Caco-2 (cell line): ENCODE results near the gene CCNQ. TPM values are rescaled to one million over a fixed set of nuclear protein-coding genes. Genes with fewer than 3 reads are reported as not detected.

Source experiments
- BruUV-seq: library from RNA; stranded (reverse); fragments of 400-500 nt; replicated peaks from 2 replicates; lab custom pipeline; 2021; lab: Mats Ljungman, UMichigan
- CTCF ChIA-PET: fragments of 300-600 bp; sonication (Branson Sonifier 250); formaldehyde crosslinking; loops from one replicate; lab custom pipeline; 2022; ENCODE audit warnings: antibody characterized with exemption; lab: Charles Lee
- POLR2A ChIA-PET: fragments of 300-600 bp; sonication (Branson Sonifier 250); formaldehyde crosslinking; loops from one replicate; lab custom pipeline; 2022; ENCODE audit warnings: antibody characterized with exemption; lab: Charles Lee
- DNase-seq, 2 experiments: peaks; one replicate each; pipeline versions ENCODE4 v3.0.0 to v3.0.0-alpha.2; 2020 to 2022
- H3K27me3 ChIP-seq: replicated peaks from 2 replicates; pipeline ENCODE4 v1.6.0; 2011; ENCODE audit warnings: low read length; ENCODE audit not compliant: control insufficient read depth, insufficient read depth
- H3K36me3 ChIP-seq: 2 replicates; pipeline ENCODE4 v1.5.1; 2011; ENCODE audit warnings: low read length; ENCODE audit not compliant: control insufficient read depth, insufficient read depth
- H3K4me1 ChIP-seq: fragments of 250-450 bp; sonication (Bioruptor Pico); 2 replicates; pipeline ENCODE4 v1.5.1; 2020; ENCODE audit warnings: mild to moderate bottlenecking
- H3K4me3 ChIP-seq: 2 replicates; pipeline ENCODE4 v1.5.1; 2011; ENCODE audit warnings: low read depth, mild to moderate bottlenecking, control low read depth, low read length
- H3K9me3 ChIP-seq: fragments of 250-450 bp; sonication (Bioruptor Pico); 2 replicates; pipeline ENCODE4 v1.5.1; 2020; ENCODE audit warnings: mild to moderate bottlenecking, moderate library complexity
- H3K27ac Mint-ChIP-seq: one replicate; pipeline ENCODE4 v1.8.0; 2022; ENCODE audit warnings: mixed read lengths; ENCODE audit not compliant: unreplicated experiment
- H3K27me3 Mint-ChIP-seq: one replicate; pipeline ENCODE4 v1.8.0; 2022; ENCODE audit warnings: mixed read lengths; ENCODE audit not compliant: insufficient read depth, unreplicated experiment
- H3K36me3 Mint-ChIP-seq: one replicate; pipeline ENCODE4 v1.8.0; 2022; ENCODE audit warnings: mild to moderate bottlenecking, mixed read lengths; ENCODE audit not compliant: insufficient read depth, unreplicated experiment
- H3K4me1 Mint-ChIP-seq: one replicate; pipeline ENCODE4 v1.8.0; 2022; ENCODE audit warnings: low read depth, mixed read lengths; ENCODE audit not compliant: unreplicated experiment
- H3K4me3 Mint-ChIP-seq: one replicate; pipeline ENCODE4 v1.8.0; 2022; ENCODE audit warnings: mild to moderate bottlenecking, moderate library complexity, mixed read lengths; ENCODE audit not compliant: unreplicated experiment
- H3K9me3 Mint-ChIP-seq: one replicate; pipeline ENCODE4 v1.8.0; 2022; ENCODE audit warnings: mixed read lengths; ENCODE audit not compliant: unreplicated experiment
- intact Hi-C: fragments of 100-400 bp; cut with micrococcal nuclease; formaldehyde crosslinking; loops from one replicate; pipeline ENCODE4 v1.10.0; 2022; ENCODE audit not compliant: unreplicated experiment
- total RNA-seq: library from RNA; stranded (reverse); gene quantifications from 2 replicates; pipeline ENCODE4 v1.2.3, GENCODE V29; 2022
- TF ChIP-seq, protein P1 (sequence below), 2 experiments: fragments of 200-600 bp in 1 of 2; IDR thresholded peaks; 1 replicate in 1 of 2; 2 replicates in 1 of 2; pipeline versions ENCODE4 v1.5.1 to v1.8.0; 2011 to 2022; ENCODE audit warnings: antibody characterized with exemption in 1 of 2, control low read depth in 1 of 2, inconsistent platforms in 1 of 2, low read depth in 1 of 2, low read length in 1 of 2, mild to moderate bottlenecking in 1 of 2, moderate library complexity in 1 of 2; ENCODE audit not compliant: insufficient read depth in 1 of 2, severe bottlenecking in 1 of 2, unreplicated experiment in 1 of 2

The CCNQ gene
- total RNA-seq, 1 experiment from 2014 or later = 23.8 TPM

DNA sequence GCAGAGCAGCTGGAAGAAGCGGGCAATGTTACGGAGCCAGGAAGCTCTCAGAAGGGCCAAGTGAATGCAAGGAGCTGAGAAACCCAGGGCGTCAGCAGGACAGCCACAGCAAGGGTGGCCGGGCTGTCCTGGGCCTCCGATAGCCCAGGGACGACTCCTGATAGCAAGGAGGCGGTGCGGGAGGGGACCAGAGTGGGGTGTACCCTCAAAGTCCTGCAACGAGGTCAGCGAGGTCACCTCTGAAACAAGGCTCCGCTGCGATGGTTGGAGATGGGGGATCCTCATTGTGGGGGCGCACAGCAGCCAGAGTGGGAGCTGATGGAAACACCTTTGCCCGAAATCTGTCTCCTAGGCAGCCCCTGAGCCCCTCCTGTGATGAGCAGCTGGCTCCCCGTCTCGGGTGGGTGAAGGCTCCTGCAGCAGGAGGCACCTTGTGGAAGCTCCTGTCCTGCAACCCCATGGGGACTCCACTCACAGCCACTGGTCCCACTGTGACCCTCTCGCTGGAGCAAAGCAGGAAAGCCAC lies 4.3 kb upstream of the CCNQ start:
- CTCF ChIA-PET = interaction anchor here (0.6 kb wide), 1 partner anchor 102 kb away, joined by 3 read pairs; no protein-coding TSS in a partner anchor
- intact Hi-C loops = no loop called here
- TF ChIP-seq, protein P1, sequence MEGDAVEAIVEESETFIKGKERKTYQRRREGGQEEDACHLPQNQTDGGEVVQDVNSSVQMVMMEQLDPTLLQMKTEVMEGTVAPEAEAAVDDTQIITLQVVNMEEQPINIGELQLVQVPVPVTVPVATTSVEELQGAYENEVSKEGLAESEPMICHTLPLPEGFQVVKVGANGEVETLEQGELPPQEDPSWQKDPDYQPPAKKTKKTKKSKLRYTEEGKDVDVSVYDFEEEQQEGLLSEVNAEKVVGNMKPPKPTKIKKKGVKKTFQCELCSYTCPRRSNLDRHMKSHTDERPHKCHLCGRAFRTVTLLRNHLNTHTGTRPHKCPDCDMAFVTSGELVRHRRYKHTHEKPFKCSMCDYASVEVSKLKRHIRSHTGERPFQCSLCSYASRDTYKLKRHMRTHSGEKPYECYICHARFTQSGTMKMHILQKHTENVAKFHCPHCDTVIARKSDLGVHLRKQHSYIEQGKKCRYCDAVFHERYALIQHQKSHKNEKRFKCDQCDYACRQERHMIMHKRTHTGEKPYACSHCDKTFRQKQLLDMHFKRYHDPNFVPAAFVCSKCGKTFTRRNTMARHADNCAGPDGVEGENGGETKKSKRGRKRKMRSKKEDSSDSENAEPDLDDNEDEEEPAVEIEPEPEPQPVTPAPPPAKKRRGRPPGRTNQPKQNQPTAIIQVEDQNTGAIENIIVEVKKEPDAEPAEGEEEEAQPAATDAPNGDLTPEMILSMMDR (IDR thresholded peaks at IDR 0.05; ENCODE audit: insufficient read depth in 1 of 2, low read depth in 1 of 2, low read length in 1 of 2, severe bottlenecking in 1 of 2, unreplicated experiment in 1 of 2) = no peak
- Histone ChIP-seq H3K27me3 (no peaks in the 10 kb centered on the region), H3K36me3 (no peaks in the 10 kb centered on the region), H3K4me1 (no peaks in the 10 kb centered on the region), H3K9me3 (no peaks in the 10 kb centered on the region), H3K4me3 (no peak overlapping the region)
- no peaks in the 10 kb centered on the region for H3K27me3 Mint-ChIP-seq
- no peak overlapping the region for H3K27ac Mint-ChIP-seq
- no peak for DNase-seq
- peaks cover 6% of the 10 kb centered on the region for H3K4me1 Mint-ChIP-seq
- H3K4me3 Mint-ChIP-seq = no peak overlapping the region
- H3K36me3 Mint-ChIP-seq = no peaks in the 10 kb centered on the region
- no TSS peak for BruUV-seq
- POLR2A ChIA-PET = no interaction called here
- H3K9me3 Mint-ChIP-seq = no peaks in the 10 kb centered on the region

DNA sequence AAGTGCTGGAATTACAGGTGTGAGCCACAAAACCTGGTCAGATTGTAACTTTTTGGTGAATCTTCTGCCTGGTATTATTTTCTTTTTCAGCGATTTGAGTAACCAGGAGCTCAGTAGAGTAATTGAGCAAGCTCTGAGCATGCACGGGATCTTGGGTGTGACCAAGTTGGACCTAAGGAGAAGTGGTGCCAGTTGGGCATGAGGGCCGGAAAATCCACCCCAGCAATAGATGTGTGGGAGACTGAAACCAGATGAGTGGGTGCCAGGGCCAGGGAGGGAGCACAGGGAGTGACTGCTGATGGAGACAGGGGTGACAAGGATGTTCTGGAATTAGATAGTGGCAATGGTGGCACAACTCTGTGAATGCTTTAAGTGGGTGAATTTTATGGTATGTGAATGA lies 3.7 kb upstream of the CCNQ start:
- DNase-seq = no peak
- Mint-ChIP-seq H3K4me3 (no peak overlapping the region), H3K27ac (no peak overlapping the region), H3K9me3 (no peaks in the 10 kb centered on the region), H3K27me3 (no peaks in the 10 kb centered on the region), H3K36me3 (no peaks in the 10 kb centered on the region), H3K4me1 (peaks cover 6% of the 10 kb centered on the region)
- Histone ChIP-seq H3K9me3 (no peaks in the 10 kb centered on the region), H3K4me1 (no peaks in the 10 kb centered on the region), H3K36me3 (no peaks in the 10 kb centered on the region), H3K4me3 (no peak overlapping the region), H3K27me3 (no peaks in the 10 kb centered on the region)
- TF ChIP-seq, protein P1 (IDR thresholded peaks at IDR 0.05; ENCODE audit: insufficient read depth in 1 of 2, low read depth in 1 of 2, low read length in 1 of 2, severe bottlenecking in 1 of 2, unreplicated experiment in 1 of 2) = no peak
- CTCF ChIA-PET = no interaction called here
- intact Hi-C loops = no loop called here
- BruUV-seq = no TSS peak
- POLR2A ChIA-PET = no interaction called here

GRCh38 chrX:153601511-153602110 lies 2.7 kb upstream of the CCNQ start:
- no peaks in the 10 kb centered on the region for H3K9me3 ChIP-seq
- TF ChIP-seq, protein P1 (IDR thresholded peaks at IDR 0.05; ENCODE audit: insufficient read depth in 1 of 2, low read depth in 1 of 2, low read length in 1 of 2, severe bottlenecking in 1 of 2, unreplicated experiment in 1 of 2) = no peak
- no peak for DNase-seq
- peaks cover 6% of the 10 kb centered on the region for H3K4me1 Mint-ChIP-seq
- no TSS peak for BruUV-seq
- H3K36me3 Mint-ChIP-seq = no peaks in the 10 kb centered on the region
- ChIA-PET CTCF (no interaction called here), POLR2A (no interaction called here)
- peak overlapping the region; percentile 24 for H3K4me3 Mint-ChIP-seq
- no peak overlapping the region for H3K4me3 ChIP-seq
- H3K9me3 Mint-ChIP-seq = no peaks in the 10 kb centered on the region
- H3K27me3 ChIP-seq = no peaks in the 10 kb centered on the region
- H3K27ac Mint-ChIP-seq = no peak overlapping the region
- intact Hi-C loops = no loop called here
- H3K36me3 ChIP-seq = no peaks in the 10 kb centered on the region
- H3K27me3 Mint-ChIP-seq = no peaks in the 10 kb centered on the region
- no peaks in the 10 kb centered on the region for H3K4me1 ChIP-seq
